Endothelial cell of umbilical vein (primary cell): Measurements from ENCODE around the gene CHST8. TPM values are rescaled to one million over a fixed set of nuclear protein-coding genes. Genes with fewer than 3 reads are reported as not detected.

Experiments
- BruUV-seq: library from RNA; stranded (reverse); fragments of 400-500 nt; replicated peaks from 2 replicates; lab custom pipeline; 2021; lab: Mats Ljungman, UMichigan
- CTCF ChIA-PET: fragments of 300-600, 350-600 bp; sonication (Branson Sonifier 250); formaldehyde crosslinking; loops from one replicate; lab custom pipeline; 2021; ENCODE audit warnings: antibody characterized with exemption, inconsistent platforms; lab: Charles Lee
- POLR2A ChIA-PET: fragments of 300-600, 350-600 bp; sonication (Branson Sonifier 250); formaldehyde crosslinking; loops from one replicate; lab custom pipeline; 2021; ENCODE audit warnings: antibody characterized with exemption, inconsistent platforms; lab: Charles Lee
- DNase-seq: peaks from one replicate; pipeline ENCODE4 v3.0.0-alpha.2; 2011; ENCODE audit warnings: low read depth, low spot score
- FAIRE-seq: peaks from 2 replicates; lab custom pipeline; 2011; peaks lifted over from hg19 to GRCh38; lab: Jason Lieb, UNC
- H2AFZ ChIP-seq: 2 replicates; pipeline ENCODE4 v1.6.0; 2012; ENCODE audit warnings: low read depth, low read length, control low read depth, inconsistent platforms
- H3K27ac ChIP-seq: 2 replicates; pipeline ENCODE4 v1.5.1; 2011; ENCODE audit warnings: low read depth, mild to moderate bottlenecking, control low read depth, low read length, moderate library complexity; ENCODE audit not compliant: insufficient read depth
- H3K27me3 ChIP-seq, 2 experiments: 2 replicates each; pipeline versions ENCODE4 v1.6.0 to v1.6.1; 2011; ENCODE audit warnings: low read length in 2 of 2, mixed read lengths in 1 of 2; ENCODE audit not compliant: control insufficient read depth in 2 of 2, insufficient read depth in 2 of 2
- H3K36me3 ChIP-seq, 2 experiments: 2 replicates in 1 of 2; 3 replicates in 1 of 2; pipeline ENCODE4 v1.5.1; 2011; ENCODE audit warnings: low read length in 2 of 2, mild to moderate bottlenecking in 1 of 2, moderate library complexity in 1 of 2; ENCODE audit not compliant: control insufficient read depth in 2 of 2, insufficient read depth in 2 of 2; ENCODE audit errors: extremely low read depth in 1 of 2
- H3K4me1 ChIP-seq: 3 replicates; pipeline ENCODE4 v1.5.1; 2011; ENCODE audit warnings: mild to moderate bottlenecking, low read length; ENCODE audit not compliant: control insufficient read depth, insufficient read depth; ENCODE audit errors: extremely low read depth
- H3K4me2 ChIP-seq: 2 replicates; pipeline ENCODE4 v1.6.1; 2011; ENCODE audit warnings: low read length, control low read depth, mixed read lengths; ENCODE audit not compliant: insufficient read depth
- H3K4me3 ChIP-seq, 3 experiments: fragments of 200-600 bp in 1 of 3; sonication (generic), shearing (Covaris generic) in 1 of 3; replicated peaks in 1 of 3; 2 replicates each; pipeline ENCODE4 v1.5.1; 2011 to 2016; ENCODE audit warnings: control low read depth in 3 of 3, low read length in 3 of 3, mild to moderate bottlenecking in 2 of 3, inconsistent platforms in 1 of 3, low read depth in 1 of 3, moderate library complexity in 1 of 3; ENCODE audit not compliant: insufficient read depth in 1 of 3
- H3K79me2 ChIP-seq: 2 replicates; pipeline ENCODE4 v1.6.0; 2012; ENCODE audit warnings: low read length, inconsistent platforms; ENCODE audit not compliant: control insufficient read depth, insufficient read depth
- H3K9ac ChIP-seq: replicated peaks from 2 replicates; pipeline ENCODE3; 2011; ENCODE audit warnings: low read length, control low read depth; ENCODE audit not compliant: insufficient read depth; ENCODE audit errors: extremely low read depth
- H3K9me1 ChIP-seq: replicated peaks from 3 replicates; pipeline ENCODE4 v1.6.0; 2011; ENCODE audit warnings: mild to moderate bottlenecking, low read length; ENCODE audit not compliant: control insufficient read depth, insufficient read depth; ENCODE audit errors: extremely low read depth
- H3K9me3 ChIP-seq: replicated peaks from 2 replicates; pipeline ENCODE4 v1.5.1; 2012; ENCODE audit warnings: low read length, inconsistent platforms; ENCODE audit not compliant: control insufficient read depth, insufficient read depth
- H4K20me1 ChIP-seq: replicated peaks from 2 replicates; pipeline ENCODE3; 2011; ENCODE audit warnings: mild to moderate bottlenecking, low read length; ENCODE audit not compliant: control insufficient read depth, insufficient read depth; ENCODE audit errors: extremely low read depth
- FOS ChIP-seq: IDR thresholded peaks from 2 replicates; pipeline ENCODE4 v1.6.1; 2011; ENCODE audit warnings: mild to moderate bottlenecking, low read length, moderate library complexity, borderline replicate concordance; ENCODE audit not compliant: insufficient read depth
- JUN ChIP-seq: IDR thresholded peaks from 2 replicates; pipeline ENCODE4 v1.6.1; 2011; ENCODE audit warnings: borderline replicate concordance, low read depth; ENCODE audit not compliant: insufficient read length, insufficient read depth
- MYC ChIP-seq: IDR thresholded peaks from one replicate; pipeline ENCODE4 v1.6.1; 2011; ENCODE audit warnings: mild to moderate bottlenecking, low read depth, low read length
- POLR2AphosphoS5 ChIP-seq: IDR thresholded peaks from 2 replicates; pipeline ENCODE4 v1.6.1; 2012; ENCODE audit warnings: low read depth, mild to moderate bottlenecking, control low read depth, low read length, moderate library complexity; ENCODE audit not compliant: insufficient read depth
- dilution Hi-C: fragments of 300-500 bp; cut with MboI; formaldehyde crosslinking; loops from one replicate; pipeline ENCODE4 v1.15.0; 2019; ENCODE audit warnings: low sequenced_read_pairs; ENCODE audit not compliant: extremely low pct_ligation_motif_present
- intact Hi-C: fragments of 100-400 bp; cut with micrococcal nuclease; formaldehyde crosslinking; loops from one replicate; pipeline ENCODE4 v1.10.0; 2022
- polyA plus RNA-seq, 4 experiments: library from polyadenylated mRNA; depleted of rRNA in 3 of 4; stranded (reverse) in 3 of 4; unstranded in 1 of 4; fragments of >200 nt; gene quantifications; 2 replicates each; pipeline versions ENCODE4 v1.2.1 to v1.2.3, GENCODE V29; 2011 to 2012; ENCODE audit warnings: missing spikeins in 1 of 4
- total RNA-seq: library from RNA; stranded (reverse); gene quantifications from 2 replicates; pipeline ENCODE4 v1.2.3, GENCODE V29; 2021

CHST8 gene
- total and polyA plus RNA-seq, 2 donors (not counting 3 experiments of a cell fraction or from before 2014, with no cell fraction given), result not detected

GRCh38 chr19:33819880-33820781, 198.4 kb downstream of the CHST8 start:
- Histone ChIP-seq H3K27me3 (no peaks in the 10 kb centered on the region), H3K4me1 (peaks cover 26% of the 10 kb centered on the region), H3K79me2 (no peaks in the 10 kb centered on the region), H4K20me1 (no peaks in the 10 kb centered on the region), H3K9me3 (no peaks in the 10 kb centered on the region), H3K4me3 (peak overlapping the region in 2 of 3 experiments; percentile 9 to 26), H3K9me1 (no peaks in the 10 kb centered on the region), H2AFZ (peak overlapping the region; percentile 69), H3K9ac (peak overlapping the region; percentile 61), H3K27ac (peak overlapping the region; percentile 69), H3K36me3 (no peaks in the 10 kb centered on the region), H3K4me2 (peak overlapping the region; percentile 47)
- BruUV-seq, result TSS peak; percentile 52
- FAIRE-seq (peak; percentile 92), DNase-seq (peak; percentile 55)
- CTCF ChIA-PET, result interaction anchor here (0.8 to 4.1 kb wide), 10 partner anchors 10 to 178 kb away, joined by 3 to 18 read pairs (median 5); partner anchors contain the start of gene KCTD15
- POLR2A ChIA-PET, result interaction anchor here (1.1 kb wide), 1 partner anchor 25 kb away, joined by 3 read pairs; no protein-coding TSS in a partner anchor
- dilution Hi-C loops, result no loop called here
- intact Hi-C loops, result loop anchor here (1.0 kb wide), 5 partner anchors 10 to 177 kb away; no protein-coding TSS in a partner anchor
- peak; percentile 81 for TF ChIP-seq POLR2AphosphoS5
- TF ChIP-seq JUN, result peak; percentile 11
- TF ChIP-seq MYC, result no peak
- TF ChIP-seq FOS, result peak; percentile 75

- no peaks in the 10 kb centered on the region for H3K79me2 ChIP-seq
- dilution Hi-C loops, result no loop called here
- no peak for DNase-seq
- no peak overlapping the region for H3K27ac ChIP-seq
- FAIRE-seq, result peak; percentile 26
- BruUV-seq, result no TSS peak
- H3K36me3 ChIP-seq, result no peaks in the 10 kb centered on the region
- no peak overlapping the region for H3K9ac ChIP-seq
- H4K20me1 ChIP-seq, result no peaks in the 10 kb centered on the region
- TF ChIP-seq JUN (no peak), FOS (peak; percentile 40)
- no peak overlapping the region for H3K4me3 ChIP-seq
- H3K9me1 ChIP-seq, result no peaks in the 10 kb centered on the region
- no peaks in the 10 kb centered on the region for H3K9me3 ChIP-seq
- CTCF ChIA-PET, result interaction anchor here (1.1 to 2.4 kb wide), 3 partner anchors 10 to 391 kb away, joined by 3 to 6 read pairs (median 3); no protein-coding TSS in a partner anchor
- intact Hi-C loops, result no loop called here
- peak overlapping the region; percentile 18 for H2AFZ ChIP-seq
- POLR2A ChIA-PET, result no interaction called here
- H3K4me2 ChIP-seq, result no peak overlapping the region
- peaks cover 24% of the 10 kb centered on the region for H3K4me1 ChIP-seq
- no peaks in the 10 kb centered on the region for H3K27me3 ChIP-seq
These were observed 200.1 kb downstream of the CHST8 start for GRCh38 chr19:33821871-33822270.

Other genes starting within 250 kb of the CHST8 start
- gene CEBPG, start 248.2 kb upstream of the CHST8 start, total RNA-seq, result 24.3 and 24.6 TPM in 2 replicates
- 7.7 and 10.2 TPM in 2 replicates for gene CEBPG, start 248.2 kb upstream of the CHST8 start, polyA plus RNA-seq
- gene PEPD, start 100.2 kb upstream of the CHST8 start, total RNA-seq, result 62.7 and 73.7 TPM in 2 replicates
- gene PEPD, start 100.2 kb upstream of the CHST8 start, polyA plus RNA-seq, result 126 and 157 TPM in 2 replicates
- 49.5 and 57.7 TPM in 2 replicates for gene KCTD15, start 174.9 kb downstream of the CHST8 start, total RNA-seq
- gene KCTD15, start 174.9 kb downstream of the CHST8 start, polyA plus RNA-seq, result 51.8 and 69.5 TPM in 2 replicates